Tibial nerve (tissue), 4 donors: Measurements from ENCODE around the gene KCNC3. TPM values are rescaled to one million over a fixed set of nuclear protein-coding genes. Genes with fewer than 3 reads are reported as not detected.

ENCODE experiments used
- DNase-seq, 2 donors: peaks; one replicate each; pipeline ENCODE4 v3.0.0-alpha.2; 2019; ENCODE audit warnings: low spot score in 2 of 2
- H3K27ac ChIP-seq, 4 donors: fragments of 200-600 bp; sonication (generic) in 3 of 4; one replicate each; pipeline ENCODE4 v1.5.1; 2017 to 2019; ENCODE audit warnings: mild to moderate bottlenecking in 1 of 4
- H3K27me3 ChIP-seq, 2 donors: fragments of 200-600 bp; sonication (generic) in 1 of 2; one replicate each; pipeline versions ENCODE4 v1.5.1 to v1.6.0; 2017 to 2019
- H3K36me3 ChIP-seq, 3 donors: fragments of 200-600 bp; sonication (generic); one replicate each; pipeline ENCODE4 v1.5.1; 2018 to 2019
- H3K4me1 ChIP-seq, 4 donors: fragments of 200-600 bp; sonication (generic) in 3 of 4; one replicate each; pipeline ENCODE4 v1.5.1; 2017 to 2019
- H3K4me3 ChIP-seq, 4 donors: fragments of 200-600 bp; sonication (generic) in 3 of 4; one replicate each; pipeline ENCODE4 v1.5.1; 2017 to 2019; ENCODE audit warnings: mild to moderate bottlenecking in 1 of 4, moderate library complexity in 1 of 4
- H3K9me3 ChIP-seq, 4 donors: fragments of 200-600 bp; sonication (generic) in 3 of 4; one replicate each; pipeline ENCODE4 v1.5.1; 2017 to 2019
- EP300 ChIP-seq, 2 donors: sonication (generic); formaldehyde crosslinking; IDR thresholded peaks; one replicate each; pipeline ENCODE4 v1.6.1; 2017; ENCODE audit warnings: antibody characterized with exemption in 2 of 2, mild to moderate bottlenecking in 1 of 2
- POLR2A ChIP-seq, 2 donors: fragments of 450-650 bp; IDR thresholded peaks; one replicate each; pipeline ENCODE4 v1.6.1; 2017; ENCODE audit warnings: antibody characterized with exemption in 2 of 2, mild to moderate bottlenecking in 2 of 2, moderate library complexity in 2 of 2
- WGBS, 2 donors: methylation state at CpG; one replicate each; pipeline ENCODE4 v1.1.5; 2018; 5-methylcytosine and 5-hydroxymethylcytosine counted together
- total RNA-seq, 4 donors: library from RNA; depleted of rRNA; stranded (reverse); fragments of >200 nt; gene quantifications; one replicate each; pipeline ENCODE4 v1.1.0, GENCODE V29; 2016
- TF ChIP-seq, protein P1 (sequence below), 5 experiments: fragments of 200-600 bp in 3 of 5; fragments of 450-650 bp in 2 of 5; sonication (generic) in 3 of 5; IDR thresholded peaks; one replicate each; pipeline ENCODE4 v1.5.1; 2016 to 2019; ENCODE audit warnings: antibody characterized with exemption in 5 of 5, mild to moderate bottlenecking in 3 of 5, moderate library complexity in 2 of 5

KCNC3 gene
- total RNA-seq, 4 donors from 2014 or later, result 0.21 to 1.2 (median 0.71) TPM

DNA sequence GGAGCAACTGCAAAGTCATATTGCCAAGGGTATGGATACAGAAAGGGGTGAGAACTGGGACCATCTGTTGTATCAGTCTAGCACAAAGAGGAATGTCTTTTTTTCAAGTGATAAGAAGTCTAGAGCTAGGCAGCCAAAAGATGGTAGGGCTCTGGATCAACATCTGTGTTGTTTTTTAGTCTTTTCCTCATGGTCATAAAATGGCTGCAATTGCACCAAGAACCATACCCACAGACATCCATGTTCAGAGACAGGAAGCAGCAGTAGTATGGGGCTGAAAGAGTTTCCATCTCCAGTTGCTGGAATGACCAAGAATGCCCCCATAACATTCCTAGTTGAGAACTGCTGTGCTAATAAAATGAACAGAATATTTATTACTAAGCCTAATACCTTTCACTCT lies 25.6 kb downstream of the KCNC3 start:
- H3K9me3 ChIP-seq, result peaks cover 0 to 38% (median 0%) of the 10 kb centered on the region in 4 donors
- H3K4me1 ChIP-seq, result no peaks in the 10 kb centered on the region
- H3K36me3 ChIP-seq, result peaks cover 0 to 88% (median 0%) of the 10 kb centered on the region in 3 donors
- no peak overlapping the region for H3K4me3 ChIP-seq
- no peak for DNase-seq
- H3K27ac ChIP-seq, result no peak overlapping the region
- TF ChIP-seq EP300 (IDR thresholded peaks at IDR 0.05), result no peak
- no peak for TF ChIP-seq POLR2A (IDR thresholded peaks at IDR 0.05)
- TF ChIP-seq, protein P1, sequence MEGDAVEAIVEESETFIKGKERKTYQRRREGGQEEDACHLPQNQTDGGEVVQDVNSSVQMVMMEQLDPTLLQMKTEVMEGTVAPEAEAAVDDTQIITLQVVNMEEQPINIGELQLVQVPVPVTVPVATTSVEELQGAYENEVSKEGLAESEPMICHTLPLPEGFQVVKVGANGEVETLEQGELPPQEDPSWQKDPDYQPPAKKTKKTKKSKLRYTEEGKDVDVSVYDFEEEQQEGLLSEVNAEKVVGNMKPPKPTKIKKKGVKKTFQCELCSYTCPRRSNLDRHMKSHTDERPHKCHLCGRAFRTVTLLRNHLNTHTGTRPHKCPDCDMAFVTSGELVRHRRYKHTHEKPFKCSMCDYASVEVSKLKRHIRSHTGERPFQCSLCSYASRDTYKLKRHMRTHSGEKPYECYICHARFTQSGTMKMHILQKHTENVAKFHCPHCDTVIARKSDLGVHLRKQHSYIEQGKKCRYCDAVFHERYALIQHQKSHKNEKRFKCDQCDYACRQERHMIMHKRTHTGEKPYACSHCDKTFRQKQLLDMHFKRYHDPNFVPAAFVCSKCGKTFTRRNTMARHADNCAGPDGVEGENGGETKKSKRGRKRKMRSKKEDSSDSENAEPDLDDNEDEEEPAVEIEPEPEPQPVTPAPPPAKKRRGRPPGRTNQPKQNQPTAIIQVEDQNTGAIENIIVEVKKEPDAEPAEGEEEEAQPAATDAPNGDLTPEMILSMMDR (IDR thresholded peaks at IDR 0.05), result no peak
- H3K27me3 ChIP-seq, result no peaks in the 10 kb centered on the region

DNA sequence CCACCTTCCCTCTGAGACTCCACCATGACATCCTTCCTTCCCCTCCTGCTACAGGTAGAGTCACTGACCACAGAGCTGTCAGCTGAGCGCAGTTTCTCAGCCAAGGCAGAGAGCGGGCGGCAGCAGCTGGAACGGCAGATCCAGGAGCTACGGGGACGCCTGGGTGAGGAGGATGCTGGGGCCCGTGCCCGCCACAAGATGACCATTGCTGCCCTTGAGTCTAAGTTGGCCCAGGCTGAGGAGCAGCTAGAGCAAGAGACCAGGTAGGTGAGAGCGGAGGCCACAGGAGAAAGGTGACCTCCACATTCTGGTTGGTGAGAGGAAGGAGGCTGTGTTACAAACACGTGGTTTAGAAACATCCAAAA lies 27.6 kb downstream of the KCNC3 start:
- peaks cover 0 to 81% (median 0%) of the 10 kb centered on the region in 3 donors for H3K36me3 ChIP-seq
- H3K4me1 ChIP-seq, result no peaks in the 10 kb centered on the region
- H3K27ac ChIP-seq, result no peak overlapping the region
- no peak overlapping the region for H3K4me3 ChIP-seq
- TF ChIP-seq, protein P1 (IDR thresholded peaks at IDR 0.05), result no peak
- TF ChIP-seq POLR2A (IDR thresholded peaks at IDR 0.05) (no peak), EP300 (IDR thresholded peaks at IDR 0.05) (no peak)
- 83 to 91% methylated on average over 10 of the region's 10 CpGs for WGBS, 2 donors
- H3K27me3 ChIP-seq, result no peaks in the 10 kb centered on the region
- DNase-seq, result no peak
- peaks cover 0 to 21% (median 0%) of the 10 kb centered on the region in 4 donors for H3K9me3 ChIP-seq

DNA sequence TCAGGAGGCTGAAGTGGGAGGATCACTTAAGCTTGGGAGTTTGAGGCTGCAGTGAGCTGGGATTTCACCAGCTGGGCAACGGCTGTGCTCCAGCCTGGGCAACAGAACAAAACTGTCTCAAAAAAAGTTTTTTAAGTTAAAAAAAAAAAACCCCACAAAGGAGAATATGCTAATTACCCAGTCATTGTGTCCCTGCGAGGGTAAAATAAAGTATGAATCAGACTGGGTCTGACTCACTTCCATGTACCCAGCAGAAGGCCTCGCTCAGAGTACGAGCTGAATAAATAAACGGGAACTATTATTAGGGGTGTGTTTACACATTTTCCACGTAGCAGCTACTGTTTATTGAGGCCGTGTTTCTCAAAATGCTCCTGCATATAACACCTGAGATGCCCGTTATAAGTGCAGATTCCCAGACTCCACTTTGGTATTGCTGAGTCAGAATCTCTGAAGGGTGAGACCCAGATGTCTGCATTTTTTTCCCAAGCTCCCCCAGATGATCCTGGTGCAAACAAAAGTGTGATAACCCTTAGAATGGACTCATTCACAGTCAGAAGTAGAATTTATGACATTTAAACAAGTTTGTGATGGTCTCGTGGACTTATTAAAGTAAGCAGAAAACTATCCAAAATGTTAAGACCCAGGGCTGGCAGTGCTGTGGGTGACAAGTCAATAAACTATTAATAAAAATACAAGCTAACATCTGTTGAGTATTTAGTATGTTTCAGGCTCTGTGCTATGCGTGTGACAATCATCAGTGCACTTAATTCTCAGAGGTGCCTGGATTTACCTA lies 28.2 kb downstream of the KCNC3 start:
- Histone ChIP-seq H3K4me1 (no peaks in the 10 kb centered on the region), H3K36me3 (peaks cover 0 to 75% (median 0%) of the 10 kb centered on the region in 3 donors), H3K9me3 (peaks cover 0 to 18% (median 0%) of the 10 kb centered on the region in 4 donors), H3K27ac (no peak overlapping the region), H3K4me3 (no peak overlapping the region), H3K27me3 (no peaks in the 10 kb centered on the region)
- WGBS, 2 donors, result 52 to 60% methylated on average over 10 of the region's 10 CpGs
- TF ChIP-seq POLR2A (IDR thresholded peaks at IDR 0.05), result no peak
- TF ChIP-seq, protein P1 (IDR thresholded peaks at IDR 0.05), result no peak
- TF ChIP-seq EP300 (IDR thresholded peaks at IDR 0.05), result no peak
- DNase-seq, result no peak

DNA sequence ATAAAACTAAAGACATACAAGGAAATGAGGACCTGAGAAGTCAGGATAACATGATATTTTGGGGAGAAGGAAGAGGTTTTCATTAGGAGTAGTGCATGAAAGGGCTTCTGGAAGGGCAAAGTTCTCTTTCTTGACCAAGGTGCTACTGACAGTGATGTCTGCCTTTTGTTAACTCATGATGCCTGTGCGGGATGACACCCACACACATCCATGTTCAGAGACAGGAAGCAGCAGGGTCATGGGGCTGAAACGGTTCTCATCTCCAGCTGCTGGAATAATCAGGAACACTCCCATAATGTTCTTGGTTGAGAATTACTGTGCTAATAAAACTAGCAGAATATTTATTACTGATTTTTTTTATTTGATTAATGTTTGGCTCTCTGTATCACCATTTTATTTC lies 29.1 kb downstream of the KCNC3 start:
- H3K27me3 ChIP-seq, result no peaks in the 10 kb centered on the region
- peaks cover 0 to 72% (median 0%) of the 10 kb centered on the region in 3 donors for H3K36me3 ChIP-seq
- H3K4me1 ChIP-seq, result no peaks in the 10 kb centered on the region
- TF ChIP-seq, protein P1 (IDR thresholded peaks at IDR 0.05), result no peak
- TF ChIP-seq EP300 (IDR thresholded peaks at IDR 0.05), result no peak
- no peak for TF ChIP-seq POLR2A (IDR thresholded peaks at IDR 0.05)
- peaks cover 0 to 18% (median 0%) of the 10 kb centered on the region in 4 donors for H3K9me3 ChIP-seq
- no peak overlapping the region for H3K27ac ChIP-seq
- no peak for DNase-seq
- H3K4me3 ChIP-seq, result no peak overlapping the region
- 19 to 26% methylated on average over 2 of the region's 2 CpGs for WGBS, 2 donors

DNA sequence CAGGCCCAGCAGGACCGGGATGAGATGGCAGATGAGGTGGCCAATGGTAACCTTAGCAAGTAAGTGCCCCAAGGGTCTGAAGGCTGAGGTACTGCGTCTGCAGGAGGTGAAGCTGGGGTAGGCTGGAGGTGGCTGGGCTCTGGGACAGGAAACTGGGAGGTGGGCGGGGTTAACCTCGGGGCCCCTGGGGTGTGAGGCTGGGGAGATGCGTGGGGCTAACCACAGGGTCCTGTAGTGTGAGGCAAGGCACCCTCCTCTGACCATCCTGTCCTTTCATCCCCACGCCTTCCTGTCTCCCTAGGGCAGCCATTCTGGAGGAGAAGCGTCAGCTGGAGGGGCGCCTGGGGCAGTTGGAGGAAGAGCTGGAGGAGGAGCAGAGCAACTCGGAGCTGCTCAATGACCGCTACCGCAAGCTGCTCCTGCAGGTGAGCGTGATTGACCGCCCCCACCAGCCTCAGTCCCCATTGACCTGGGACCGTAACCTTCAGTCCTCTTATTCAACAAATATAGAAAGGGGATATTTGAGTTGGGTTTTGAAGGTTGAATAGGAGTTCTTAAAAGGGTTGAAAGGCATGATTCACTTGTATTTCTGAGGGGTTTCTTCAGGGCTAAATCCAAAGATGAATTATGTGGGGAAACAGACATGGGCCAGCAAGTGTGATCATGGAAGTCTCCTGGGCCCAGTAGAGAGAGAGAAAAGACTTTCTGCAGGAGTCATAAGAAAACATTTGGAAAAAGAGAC lies 35.7 kb downstream of the KCNC3 start:
- TF ChIP-seq EP300 (IDR thresholded peaks at IDR 0.05) (no peak), POLR2A (IDR thresholded peaks at IDR 0.05) (no peak)
- TF ChIP-seq, protein P1 (IDR thresholded peaks at IDR 0.05), result no peak
- WGBS, 2 donors, result 74 to 75% methylated on average over 13 to 14 of the region's 14 CpGs

More for the DNA sequence above, 35.7 kb downstream of the KCNC3 start:
- no peak overlapping the region for H3K27ac ChIP-seq
- no peaks in the 10 kb centered on the region for H3K27me3 ChIP-seq
- no peak overlapping the region for H3K4me3 ChIP-seq
- no peak for DNase-seq
- peaks cover 0 to 14% (median 0%) of the 10 kb centered on the region in 4 donors for H3K9me3 ChIP-seq
- H3K4me1 ChIP-seq, result no peaks in the 10 kb centered on the region
- H3K36me3 ChIP-seq, result peaks cover 0 to 77% (median 0%) of the 10 kb centered on the region in 3 donors
